ENCODE measurements around the gene KRTAP5-2. TPM values are rescaled to one million over a fixed set of nuclear protein-coding genes. Genes with fewer than 3 reads are reported as not detected.
A peak's percentile ranks its signal among the peaks of the same experiment; 100 is the strongest.
"Not testable (repeated sequence)": the region's sequence is repeated elsewhere in the genome, so short reads cannot be mapped to it uniquely, and the experiment has no call there.

The KRTAP5-2 gene
- total RNA-seq, 1 donor from 2014 or later, result not detected

GRCh38 chr11:1605923-1606322, 7.8 kb upstream of the KRTAP5-2 start:
- DNase-seq; H3K9me3 ChIP-seq; H3K4me3 ChIP-seq; H3K4me1 ChIP-seq; H3K27me3 ChIP-seq (ENCODE audit: low read depth); ATAC-seq; H3K36me3 ChIP-seq; intact Hi-C loops (cut with DNase I); H3K27ac ChIP-seq: not testable (repeated sequence)

GRCh38 chr11:1604711-1605110, 6.6 kb upstream of the KRTAP5-2 start:
- H3K4me1 ChIP-seq, result no peaks in the 10 kb centered on the region
- no peak overlapping the region for H3K4me3 ChIP-seq
- ATAC-seq, result no peak
- H3K27me3 ChIP-seq (ENCODE audit: low read depth), result peaks cover 6% of the 10 kb centered on the region
- H3K27ac ChIP-seq, result no peak overlapping the region
- intact Hi-C loops (cut with DNase I), result no loop called here
- no peak for TF ChIP-seq CTCF (IDR thresholded peaks at IDR 0.05)
- no peak for DNase-seq
- H3K9me3 ChIP-seq, result no peaks in the 10 kb centered on the region
- H3K36me3 ChIP-seq, result no peaks in the 10 kb centered on the region

- ATAC-seq (peak in 1 of 2 donors; percentile 18), DNase-seq (no peak)
- Histone ChIP-seq H3K4me3 (no peak overlapping the region), H3K36me3 (no peaks in the 10 kb centered on the region), H3K9me3 (no peaks in the 10 kb centered on the region), H3K4me1 (no peaks in the 10 kb centered on the region), H3K27ac (no peak overlapping the region), H3K27me3 (ENCODE audit: low read depth) (peaks cover 6% of the 10 kb centered on the region)
- no peak for TF ChIP-seq CTCF (IDR thresholded peaks at IDR 0.05)
- intact Hi-C loops (cut with DNase I), result no loop called here
These were observed 6.1 kb upstream of the KRTAP5-2 start for GRCh38 chr11:1604181-1604580.

- Histone ChIP-seq H3K27ac (no peak overlapping the region), H3K4me3 (no peak overlapping the region), H3K9me3 (no peaks in the 10 kb centered on the region), H3K4me1 (no peaks in the 10 kb centered on the region), H3K36me3 (no peaks in the 10 kb centered on the region), H3K27me3 (ENCODE audit: low read depth) (peaks cover 9% of the 10 kb centered on the region)
- no peak for ATAC-seq
- intact Hi-C loops (cut with DNase I), result no loop called here
- no peak for TF ChIP-seq CTCF (IDR thresholded peaks at IDR 0.05)
- no peak for DNase-seq
These were observed 5.5 kb upstream of the KRTAP5-2 start for GRCh38 chr11:1603629-1604028.

- H3K9me3 ChIP-seq; H3K36me3 ChIP-seq; H3K27me3 ChIP-seq (ENCODE audit: low read depth); H3K4me1 ChIP-seq; DNase-seq; ATAC-seq; intact Hi-C loops (cut with DNase I); H3K4me3 ChIP-seq; H3K27ac ChIP-seq: not testable (repeated sequence)
These were observed 3.6 kb upstream of the KRTAP5-2 start for GRCh38 chr11:1601663-1602062.

- DNase-seq (no peak), ATAC-seq (no peak)
- Histone ChIP-seq H3K4me1 (no peaks in the 10 kb centered on the region), H3K27me3 (ENCODE audit: low read depth) (peaks cover 9% of the 10 kb centered on the region), H3K9me3 (no peaks in the 10 kb centered on the region), H3K4me3 (no peak overlapping the region), H3K36me3 (no peaks in the 10 kb centered on the region), H3K27ac (no peak overlapping the region)
- intact Hi-C loops (cut with DNase I), result no loop called here
- TF ChIP-seq CTCF (IDR thresholded peaks at IDR 0.05), result no peak
These were observed 2.5 kb upstream of the KRTAP5-2 start for GRCh38 chr11:1600626-1601025.

GRCh38 chr11:1598816-1599215, 722 bp upstream of the KRTAP5-2 start:
- DNase-seq (no peak), ATAC-seq (no peak)
- no peaks in the 10 kb centered on the region for H3K4me1 ChIP-seq
- intact Hi-C loops (cut with DNase I), result no loop called here
- no peaks in the 10 kb centered on the region for H3K36me3 ChIP-seq
- H3K27ac ChIP-seq, result no peak overlapping the region
- H3K9me3 ChIP-seq, result no peaks in the 10 kb centered on the region
- H3K4me3 ChIP-seq, result no peak overlapping the region
- peaks cover 3% of the 10 kb centered on the region for H3K27me3 ChIP-seq (ENCODE audit: low read depth)
- TF ChIP-seq CTCF (IDR thresholded peaks at IDR 0.05), result no peak

- DNase-seq; H3K9me3 ChIP-seq; intact Hi-C loops (cut with DNase I); H3K4me3 ChIP-seq; H3K4me1 ChIP-seq; H3K36me3 ChIP-seq; ATAC-seq; H3K27me3 ChIP-seq (ENCODE audit: low read depth); H3K27ac ChIP-seq: not testable (repeated sequence)
These were observed 312 bp upstream of the KRTAP5-2 start for GRCh38 chr11:1598406-1598805.

Data from lower lobe of right lung (tissue), 2 donors.